ENCODE results near the gene MMP24.
"Not testable (repeated sequence)": the region's sequence is repeated elsewhere in the genome, so short reads cannot be mapped to it uniquely, and the experiment has no call there.

The MMP24 gene

DNA sequence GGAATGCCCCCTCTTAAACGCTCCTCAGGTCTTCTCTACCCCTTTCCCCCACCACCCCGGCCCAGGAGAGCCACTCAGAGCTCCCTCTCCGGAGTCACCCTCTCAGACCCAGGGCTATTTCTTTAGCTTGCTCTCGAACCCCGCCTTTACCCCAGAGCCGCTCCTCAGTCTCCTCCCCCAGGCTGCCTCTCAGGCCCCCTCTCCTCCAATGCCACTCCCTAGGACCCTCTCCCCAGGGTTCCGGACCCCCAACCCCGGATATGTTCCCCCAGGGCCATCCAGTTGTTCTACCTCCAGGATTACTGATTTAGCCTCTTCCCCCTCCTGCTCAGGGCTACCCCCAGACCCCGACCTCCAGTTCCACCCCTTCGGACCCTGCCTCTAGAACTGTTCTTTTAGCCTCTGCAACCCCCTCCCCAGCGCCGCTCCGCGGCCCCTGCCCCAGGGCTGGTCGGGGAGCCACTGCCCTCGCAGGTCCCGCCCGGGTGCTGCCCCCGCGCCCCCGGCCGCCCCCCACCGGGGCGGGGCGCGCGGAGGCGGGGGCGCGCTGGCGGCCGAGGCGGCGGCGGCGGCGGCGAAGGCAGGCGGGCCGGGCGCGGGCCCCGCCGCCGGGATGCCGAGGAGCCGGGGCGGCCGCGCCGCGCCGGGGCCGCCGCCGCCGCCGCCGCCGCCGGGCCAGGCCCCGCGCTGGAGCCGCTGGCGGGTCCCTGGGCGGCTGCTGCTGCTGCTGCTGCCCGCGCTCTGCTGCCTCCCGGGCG lies at the start of gene MMP24:
Gene MMP24 (plus strand): TSS at position 565 of the 758 bp plus-strand sequence. CDS start 49 bp downstream, at position 614.
- no peak for DNase-seq

DNA sequence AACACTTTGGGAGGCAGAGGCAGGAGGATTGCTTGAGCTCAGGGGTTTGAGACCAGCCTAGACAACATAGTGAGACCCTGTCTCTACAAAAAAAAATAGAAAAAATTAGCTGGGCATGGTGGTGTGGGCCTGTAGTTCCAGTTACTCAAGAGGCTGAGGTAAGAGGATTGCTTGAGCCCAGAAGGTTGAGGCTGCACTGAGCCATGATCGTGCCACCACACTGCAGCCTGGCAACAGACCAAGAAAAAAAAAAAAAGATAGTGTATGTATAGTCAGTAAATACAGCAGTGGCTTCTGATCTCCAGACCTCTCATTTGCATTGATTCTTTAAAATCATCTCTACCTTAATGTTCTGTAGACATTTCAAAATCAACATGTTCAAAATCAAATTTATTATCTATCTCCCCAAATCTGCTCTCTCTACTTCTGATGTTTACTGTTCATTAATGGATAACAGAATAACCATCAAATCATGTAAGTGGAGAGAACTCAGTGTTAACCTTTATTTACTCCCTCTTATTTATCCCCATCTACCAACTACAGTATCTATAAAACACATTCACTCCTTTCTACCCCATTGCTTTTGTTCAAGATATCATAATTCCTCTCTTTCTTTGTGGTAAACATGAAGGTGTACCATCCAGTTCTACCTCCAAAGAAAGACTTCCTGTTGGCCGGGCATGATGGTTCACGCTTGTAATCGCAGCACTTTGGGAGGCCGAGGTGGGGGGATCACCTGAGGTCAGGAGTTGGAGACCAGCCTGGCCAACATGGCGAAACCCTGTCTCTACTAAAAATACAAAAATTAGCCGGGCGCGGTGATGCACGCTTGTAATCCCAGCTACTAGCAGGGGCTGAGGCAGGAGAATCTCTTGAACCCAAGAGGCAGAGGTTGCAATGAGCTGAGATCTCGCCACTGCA lies 46.9 kb upstream of the MMP24 start:
- no peak for DNase-seq

DNA sequence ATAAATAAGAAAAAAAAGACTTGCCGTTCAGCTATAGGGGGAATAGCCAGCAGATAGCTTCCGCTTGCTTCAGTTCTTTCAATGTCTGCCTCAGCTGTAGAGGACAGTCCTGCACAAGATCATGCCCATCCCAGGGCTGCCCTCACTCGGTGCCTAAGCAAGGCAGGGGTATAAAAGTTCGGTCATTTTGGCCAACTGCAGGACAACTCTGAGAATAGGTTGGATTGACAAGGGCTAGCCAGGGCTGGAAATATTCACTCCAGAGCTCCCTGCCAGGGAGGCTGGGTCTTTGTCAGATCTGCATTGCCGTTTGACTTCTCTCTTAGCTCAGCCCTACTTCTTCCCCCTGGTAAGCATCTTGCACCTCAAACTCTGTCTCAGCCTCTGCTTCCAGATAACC lies 46.2 kb upstream of the MMP24 start:
- DNase-seq: no peak

DNA sequence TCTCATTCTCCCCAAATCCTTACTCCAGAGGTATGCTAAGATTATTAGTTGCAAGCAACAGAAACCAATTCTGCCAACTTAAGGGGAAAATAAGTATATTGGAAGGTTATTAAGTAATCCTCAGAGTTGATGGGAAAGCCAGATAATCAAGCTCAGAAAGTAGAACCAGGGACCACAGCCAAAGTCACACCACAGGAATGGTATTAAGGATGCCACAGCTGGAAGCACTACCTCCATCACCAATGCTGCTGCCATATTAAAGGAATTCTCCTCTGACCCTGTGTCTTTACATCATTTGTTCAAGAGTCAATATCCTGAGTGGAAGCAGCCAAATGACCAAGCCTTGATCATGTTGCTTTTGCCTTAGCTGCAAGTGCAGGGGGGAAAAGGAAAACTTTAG lies 44.8 kb upstream of the MMP24 start:
- no peak for DNase-seq

DNA sequence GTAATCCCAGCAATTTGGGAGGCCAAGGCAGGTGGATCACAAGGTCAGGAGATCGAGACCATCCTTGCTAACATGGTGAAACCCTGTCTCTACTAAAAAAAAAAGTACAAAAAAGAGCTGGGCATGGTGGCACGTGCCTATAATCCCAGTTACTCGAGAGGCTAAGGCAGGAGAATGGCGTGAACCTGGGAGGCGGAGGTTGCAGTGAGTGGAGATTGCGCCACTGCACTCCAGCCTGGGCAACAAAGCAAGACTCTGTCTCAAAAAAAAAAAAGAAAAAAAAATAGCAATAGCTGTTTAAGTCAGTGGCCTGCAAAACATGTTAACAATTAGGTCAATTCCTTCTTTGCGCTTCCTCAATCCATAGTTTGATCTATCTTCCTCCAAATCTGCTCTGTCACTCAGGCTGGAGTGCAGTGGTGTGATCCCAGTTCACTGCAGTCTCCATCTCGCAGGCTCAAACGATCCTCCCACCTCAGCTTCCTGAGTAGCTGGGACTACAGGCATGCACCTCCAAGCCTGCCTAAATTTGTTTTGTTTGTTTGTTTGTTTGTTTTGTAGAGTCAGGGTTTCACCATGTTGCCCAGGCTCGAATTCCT lies 39.7 kb upstream of the MMP24 start:
- not testable (repeated sequence) for DNase-seq

DNA sequence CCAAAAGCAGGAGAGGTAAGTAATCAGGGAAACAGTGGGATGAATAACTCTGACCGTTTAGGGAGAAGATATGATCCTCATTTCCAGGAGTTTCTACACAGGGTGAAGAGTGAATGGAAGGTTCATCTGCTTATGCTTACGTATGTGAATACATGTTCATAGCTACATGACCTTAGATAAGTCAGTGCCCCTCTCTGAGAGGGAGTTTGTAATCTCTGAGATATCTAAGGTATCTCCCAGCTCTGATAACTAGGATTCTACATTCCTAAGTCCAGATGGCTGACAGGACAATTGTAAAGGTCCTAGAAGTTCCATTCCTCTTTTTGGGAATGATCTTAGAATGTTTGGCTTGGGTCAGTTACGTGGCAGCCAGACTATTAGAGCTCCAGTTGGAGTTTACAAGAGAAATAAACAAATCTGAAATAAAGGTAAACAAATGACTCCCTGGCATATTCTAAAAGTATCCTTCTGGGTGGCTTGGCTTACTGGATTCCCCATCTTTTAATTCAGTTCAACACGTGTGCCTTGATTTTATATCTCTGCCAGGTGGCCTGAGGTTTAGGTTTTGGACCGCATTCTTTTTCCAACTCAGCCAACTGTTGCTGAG lies 38.8 kb upstream of the MMP24 start:
- no peak for DNase-seq

DNA sequence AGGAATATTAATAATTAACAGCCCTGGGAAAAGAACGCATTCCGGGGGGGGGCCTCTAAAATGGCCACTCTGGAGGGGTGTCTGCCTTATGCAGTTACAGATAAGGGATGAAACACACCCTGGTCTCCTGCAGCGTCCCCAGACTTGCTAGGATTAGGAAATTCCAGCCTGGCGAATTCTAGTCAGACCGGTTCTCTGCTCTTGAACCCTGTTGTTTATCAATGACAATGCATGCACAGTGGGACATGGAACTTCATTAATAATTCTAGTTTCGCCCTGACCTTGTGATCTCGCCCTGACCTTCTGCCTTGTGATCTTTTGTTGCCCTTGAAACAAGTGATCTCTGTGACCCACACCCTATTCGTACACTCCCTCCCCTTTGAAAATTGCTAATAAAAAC lies 37.3 kb upstream of the MMP24 start:
- not testable (repeated sequence) for DNase-seq

DNA sequence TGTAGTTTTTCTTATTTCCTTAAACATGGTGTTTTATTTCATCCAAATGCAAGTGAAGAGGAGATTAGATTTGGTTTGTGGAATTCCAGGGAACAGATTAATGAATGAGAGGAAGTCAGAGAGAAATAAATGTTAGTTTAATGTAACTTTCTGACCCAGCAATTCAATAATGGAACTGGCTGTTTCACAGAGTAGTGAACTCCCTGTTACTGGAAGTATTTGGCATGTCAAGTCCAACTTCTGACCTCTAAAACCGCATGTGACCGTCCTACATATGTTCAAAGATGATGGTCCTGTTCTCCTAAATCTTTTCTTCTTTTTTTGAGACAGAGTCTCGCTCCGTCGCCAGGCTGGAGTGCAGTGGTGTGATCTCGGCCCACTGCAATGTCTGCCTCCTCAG lies 35.9 kb upstream of the MMP24 start:
- DNase-seq: no peak

DNA sequence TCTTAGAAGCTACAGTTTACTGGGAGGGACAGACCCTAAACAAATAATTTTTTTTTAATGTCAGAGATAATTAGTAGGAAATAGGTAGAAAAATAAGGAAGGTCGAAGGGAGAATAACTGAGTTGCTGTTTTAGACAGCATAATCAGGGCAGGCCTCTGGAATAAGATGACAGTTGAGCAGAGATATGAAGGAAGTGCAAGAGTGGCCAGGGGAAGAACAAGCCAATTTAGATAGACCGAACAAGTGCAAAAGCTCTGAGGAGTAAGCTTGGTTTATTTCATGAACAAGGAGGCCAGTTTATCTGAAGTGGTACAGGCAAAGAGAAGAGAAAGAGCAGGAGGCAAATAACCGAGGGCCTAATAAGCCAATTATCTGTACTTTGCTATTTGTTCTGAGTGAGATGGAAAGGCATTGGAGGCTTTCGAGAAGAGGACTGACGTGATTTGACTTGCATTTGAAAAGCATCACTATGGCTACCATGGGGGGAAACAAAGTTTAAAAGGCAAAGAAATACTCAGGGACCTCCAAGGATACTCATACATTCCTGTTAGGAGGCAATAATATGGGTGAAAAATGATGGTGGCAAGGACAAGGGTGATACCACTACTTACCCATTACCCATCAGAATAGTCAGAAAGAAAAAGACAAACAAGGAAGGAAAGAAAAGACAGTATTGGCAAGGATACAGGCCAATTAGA lies 34.9 kb upstream of the MMP24 start:
- DNase-seq: no peak

DNA sequence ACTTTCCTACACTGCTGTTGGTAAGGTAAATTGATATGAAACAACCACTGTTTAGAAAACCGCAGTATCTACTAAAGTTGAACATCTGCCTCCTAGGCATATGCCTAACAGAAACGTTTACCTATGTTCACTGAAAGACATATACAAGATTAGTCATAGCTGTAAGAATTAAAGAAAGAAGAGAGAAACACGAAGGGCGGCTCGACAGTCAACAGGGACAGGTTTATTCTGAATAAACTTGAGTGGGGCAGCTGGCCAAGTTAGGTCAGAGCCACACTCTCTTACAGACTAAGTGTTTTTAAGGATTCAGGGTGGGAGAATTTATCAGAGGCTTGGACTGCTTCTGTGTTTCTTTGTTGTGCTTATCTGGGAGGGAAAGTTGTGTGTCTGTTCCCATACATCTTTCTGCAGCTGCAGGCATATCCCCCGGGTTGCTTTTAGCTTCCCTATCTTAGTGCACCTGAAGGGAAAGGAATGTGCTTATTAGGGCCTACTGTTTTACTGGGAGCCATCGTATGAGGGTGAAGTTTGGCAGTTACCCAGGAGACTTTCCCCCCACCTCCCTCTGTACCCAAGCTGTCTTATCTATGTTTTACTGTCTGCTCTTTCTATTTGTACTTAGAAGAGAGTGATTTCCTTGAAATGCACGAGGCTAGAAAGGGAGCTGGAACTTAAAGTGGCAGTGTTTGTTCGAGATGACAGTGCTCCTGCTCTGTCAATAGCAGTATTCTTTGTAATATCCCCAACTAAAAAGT lies 34.2 kb upstream of the MMP24 start:
- DNase-seq: no peak

DNA sequence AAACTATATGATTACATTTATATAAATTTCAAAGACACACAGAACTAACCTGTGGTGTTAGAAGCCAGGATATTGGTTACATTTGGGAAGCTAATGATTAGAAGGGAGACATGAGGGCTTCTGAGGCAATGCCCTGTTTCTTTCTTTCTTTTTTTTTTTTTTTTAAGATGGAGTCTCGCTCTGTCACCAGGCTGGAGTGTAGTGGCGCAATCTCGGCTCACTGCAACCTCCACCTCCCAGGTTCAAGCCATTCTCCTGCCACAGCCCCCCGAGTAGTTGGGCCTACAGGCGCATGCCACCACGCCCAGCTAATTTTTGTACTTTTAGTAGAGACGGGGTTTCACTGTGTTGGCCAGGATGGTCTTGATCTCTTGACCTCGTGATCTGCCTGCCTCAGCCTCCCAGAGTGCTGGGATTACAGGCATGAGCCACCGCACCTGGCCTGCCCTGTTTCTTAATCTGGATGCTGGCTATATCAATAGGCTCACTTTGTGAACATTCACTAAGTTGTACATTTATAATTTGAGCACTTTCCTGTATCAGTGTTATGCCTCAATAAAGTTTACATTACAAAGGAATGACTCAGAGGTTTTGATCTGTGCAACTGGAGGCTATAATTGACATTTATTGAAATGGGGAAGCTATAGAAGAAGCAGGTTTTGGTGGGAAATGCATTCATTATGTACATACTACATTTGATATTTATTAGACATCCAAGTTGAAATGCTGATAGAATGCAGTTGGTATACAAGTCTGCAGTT lies 33.3 kb upstream of the MMP24 start:
- DNase-seq: not testable (repeated sequence)

DNA sequence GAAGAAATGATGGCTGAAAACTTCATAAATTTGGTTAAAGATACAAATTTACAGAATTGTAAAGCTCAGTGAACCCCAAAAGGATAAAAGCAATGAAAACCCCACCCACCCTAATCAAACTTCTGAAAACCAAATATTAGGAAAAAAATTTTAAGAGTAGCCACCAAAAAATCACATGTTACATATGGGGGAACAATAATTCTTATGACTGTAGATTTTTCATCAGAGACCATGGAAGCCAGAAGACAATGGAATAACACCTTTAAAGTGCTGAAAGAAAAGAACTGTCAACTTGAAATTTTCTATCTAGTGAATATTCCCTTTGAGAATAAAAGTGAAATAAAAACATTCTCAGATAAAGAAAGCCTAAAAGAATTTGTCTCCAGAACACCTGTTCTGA lies 30.2 kb upstream of the MMP24 start:
- no peak for DNase-seq

DNA sequence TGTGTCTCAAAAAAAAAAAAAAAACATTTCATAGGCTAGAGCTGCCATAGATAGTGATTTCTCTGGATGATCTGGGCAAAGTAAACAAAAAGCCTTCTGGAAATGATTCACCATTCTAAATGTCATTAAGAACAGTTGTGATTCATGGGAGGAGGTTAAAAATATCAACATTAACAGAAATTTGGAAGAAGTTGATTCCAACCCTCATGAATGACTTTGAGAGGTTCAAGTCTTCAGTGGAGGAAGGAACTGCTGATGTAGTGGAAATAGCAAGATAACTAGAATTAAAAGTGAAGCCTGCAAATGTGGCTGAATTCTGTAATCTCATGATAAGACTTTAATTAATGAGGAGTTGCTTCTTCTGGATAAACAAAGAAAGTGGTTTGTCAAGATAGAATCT lies 26.8 kb upstream of the MMP24 start:
- DNase-seq: no peak

DNA sequence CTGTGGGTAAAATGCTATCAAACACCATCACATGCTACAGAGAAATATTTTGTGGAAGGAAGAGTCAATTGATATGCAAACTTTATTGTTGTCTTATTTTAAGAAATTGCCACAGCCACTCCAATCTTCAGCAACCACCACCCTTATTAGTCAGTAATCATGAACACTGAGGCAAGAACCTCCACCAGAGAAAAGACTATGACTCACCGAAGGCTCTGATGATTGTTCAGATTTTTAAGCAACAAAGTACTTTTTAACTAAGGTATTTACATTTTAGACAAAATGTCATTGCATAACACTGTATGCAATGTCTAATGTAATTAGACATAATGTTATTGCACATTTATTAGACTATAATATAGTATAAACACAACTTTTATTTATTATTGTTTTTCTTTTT lies 26.2 kb upstream of the MMP24 start:
- DNase-seq: no peak

DNA sequence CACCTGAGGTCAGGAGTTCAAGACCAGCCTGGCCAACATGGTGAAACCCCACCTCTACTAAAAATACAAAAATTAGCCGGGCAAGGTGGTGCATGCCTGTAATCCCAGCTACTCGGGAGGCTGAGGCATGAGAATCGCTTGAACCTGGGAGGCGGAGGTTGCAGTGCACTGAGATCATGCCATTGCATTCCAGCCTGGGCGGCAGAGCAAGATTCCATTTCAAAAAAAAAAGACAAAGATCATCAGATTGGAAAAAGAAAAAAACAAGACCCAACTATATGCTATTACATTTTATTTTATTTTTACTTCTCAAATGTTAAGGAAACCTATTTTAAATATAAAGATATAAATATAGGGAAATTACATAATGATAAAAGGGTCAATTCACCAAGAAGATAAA lies 25.0 kb upstream of the MMP24 start:
- not testable (repeated sequence) for DNase-seq

DNA sequence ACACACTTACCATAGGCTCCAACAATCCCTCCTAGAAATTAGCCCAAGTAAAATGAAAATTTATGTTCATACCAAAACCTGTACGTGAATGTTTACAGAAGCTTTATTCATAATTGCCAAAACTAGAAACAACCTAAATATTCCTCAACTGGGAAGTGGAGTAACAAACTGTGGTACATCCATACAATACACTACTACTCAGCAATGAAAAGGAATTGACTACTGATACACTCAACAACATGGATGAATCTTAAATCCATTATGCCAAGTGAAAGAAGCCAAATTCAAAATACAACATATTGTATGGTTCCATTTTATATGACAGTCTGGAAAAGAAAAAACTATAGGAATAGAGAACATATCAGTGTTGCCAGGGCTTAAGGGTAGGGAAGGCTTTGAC lies 19.7 kb upstream of the MMP24 start:
- no peak for DNase-seq

DNA sequence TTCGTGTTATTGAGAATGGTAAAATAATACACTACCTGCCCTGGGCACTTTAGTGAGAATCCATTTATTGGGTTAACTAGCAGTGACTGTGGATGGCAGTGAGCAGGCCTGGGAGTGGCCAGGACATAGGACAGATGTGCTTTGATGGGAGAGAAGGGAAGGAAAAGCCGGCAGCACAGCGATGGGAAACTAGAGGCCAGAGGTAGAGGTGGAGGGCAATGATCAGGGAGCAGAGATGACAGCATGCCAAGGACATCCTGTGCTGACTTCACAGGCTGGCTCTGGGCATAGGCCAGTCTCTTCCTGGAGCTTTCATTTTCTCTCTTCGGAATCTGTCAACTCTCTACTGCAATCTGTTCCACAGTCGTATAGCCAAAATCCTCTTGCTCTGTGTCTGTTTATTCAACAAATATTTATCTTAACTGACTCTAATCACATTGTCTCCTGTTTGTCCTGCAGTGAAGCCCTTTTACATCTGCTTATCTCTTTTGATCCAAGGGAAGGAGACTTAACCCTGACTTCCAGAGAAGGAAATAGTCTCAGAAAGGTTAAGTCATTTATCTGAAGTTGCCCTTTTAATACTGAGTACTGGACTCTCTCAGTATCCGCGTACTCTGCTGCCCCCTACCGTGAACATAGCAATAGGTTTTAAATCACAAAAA lies 18.4 kb upstream of the MMP24 start:
- peak; percentile 42 to 74 for DNase-seq

DNA sequence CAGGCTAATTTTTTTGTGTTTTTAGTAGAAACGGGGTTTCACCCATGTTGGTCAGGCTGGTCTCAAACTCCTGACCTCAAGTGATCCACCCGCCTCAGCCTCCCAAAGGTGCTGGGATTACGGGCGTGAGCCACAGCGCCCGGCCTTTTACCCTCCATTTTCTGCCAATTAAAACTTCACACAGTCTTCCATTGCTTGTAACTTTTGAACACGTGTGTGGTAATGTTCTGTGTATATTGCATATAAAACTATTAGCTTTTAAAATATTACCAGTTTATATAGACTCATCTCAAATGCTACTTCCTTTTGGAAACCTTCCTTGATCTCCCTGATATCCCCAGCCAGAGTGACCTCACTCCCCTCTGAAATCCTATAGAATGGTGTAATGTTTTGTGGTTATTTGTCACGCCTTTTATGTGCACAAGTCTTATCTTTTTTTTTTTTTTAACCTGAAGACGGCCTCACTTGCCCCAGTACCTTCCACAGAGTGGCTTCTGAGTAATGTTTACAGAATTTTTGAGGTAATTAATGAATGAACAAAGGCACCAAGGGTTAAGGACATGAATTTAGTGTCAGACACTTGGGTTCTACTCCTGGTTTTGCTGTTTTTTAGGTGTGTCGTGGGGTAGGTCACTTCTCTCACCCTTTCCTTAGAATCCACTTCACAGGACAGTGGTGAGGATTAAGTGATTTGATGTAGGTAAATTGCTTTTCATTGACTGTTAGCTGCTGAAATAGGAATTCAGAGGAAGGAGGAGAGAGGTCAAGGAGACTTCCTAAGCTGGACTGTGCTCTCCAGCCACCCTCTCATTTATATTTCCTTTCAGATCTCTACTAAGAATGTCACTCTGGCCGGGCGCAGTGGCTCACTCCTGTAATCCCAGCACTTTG lies 11.2 kb upstream of the MMP24 start:
- DNase-seq: no peak

DNA sequence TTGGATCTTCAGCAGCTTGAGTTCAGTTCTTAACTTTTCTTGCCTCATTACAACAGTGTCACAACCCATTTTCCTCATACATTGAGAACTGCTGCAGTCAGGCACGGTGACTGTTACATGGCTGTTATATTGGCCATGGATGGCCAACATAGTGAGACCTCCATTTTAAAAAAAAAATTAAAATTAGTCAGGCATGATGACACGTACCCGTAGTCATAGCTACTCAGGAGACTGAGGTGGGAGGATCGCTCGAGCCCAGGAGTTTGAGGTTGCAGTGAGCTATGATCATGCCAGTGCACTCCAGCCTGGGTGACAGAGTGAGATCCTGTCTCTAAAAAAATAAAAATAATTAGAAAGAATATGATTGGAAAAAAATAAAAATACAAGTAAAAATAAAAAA lies 9.9 kb upstream of the MMP24 start:
- DNase-seq: no peak
